ENCODE results near the gene DPP3. TPM values are rescaled to one million over a fixed set of nuclear protein-coding genes. Genes with fewer than 3 reads are reported as not detected.

DPP3 gene
- polyA plus RNA-seq, 1 donor from 2014 or later = 24.5 TPM

GRCh38 chr11:66489636-66490035, 9.4 kb downstream of the DPP3 start:
- no peak overlapping the region for H3K4me3 Mint-ChIP-seq
- H3K4me1 Mint-ChIP-seq = no peaks in the 10 kb centered on the region
- peaks cover 2% of the 10 kb centered on the region for H3K36me3 Mint-ChIP-seq
- H3K27me3 Mint-ChIP-seq = no peaks in the 10 kb centered on the region
- H3K27ac Mint-ChIP-seq = peak overlapping the region in 1 of 3 donors; percentile 19
- no peaks in the 10 kb centered on the region for H3K9me3 Mint-ChIP-seq

GRCh38 chr11:66491315-66491935, 11.2 kb downstream of the DPP3 start:
- no peak overlapping the region for H3K4me3 Mint-ChIP-seq
- peaks cover 4% of the 10 kb centered on the region for H3K36me3 Mint-ChIP-seq
- no peaks in the 10 kb centered on the region for H3K9me3 Mint-ChIP-seq
- no peaks in the 10 kb centered on the region for H3K27me3 Mint-ChIP-seq
- H3K4me1 Mint-ChIP-seq = no peaks in the 10 kb centered on the region
- no peak overlapping the region for H3K27ac Mint-ChIP-seq

- H3K4me1 Mint-ChIP-seq = no peaks in the 10 kb centered on the region
- H3K27me3 Mint-ChIP-seq = no peaks in the 10 kb centered on the region
- H3K9me3 Mint-ChIP-seq = no peaks in the 10 kb centered on the region
- peaks cover 4% of the 10 kb centered on the region for H3K36me3 Mint-ChIP-seq
- H3K4me3 Mint-ChIP-seq = no peak overlapping the region
- H3K27ac Mint-ChIP-seq = no peak overlapping the region
Observed at GRCh38 chr11:66492161-66492865, 12.1 kb downstream of the DPP3 start.

- Mint-ChIP-seq H3K4me3 (no peak overlapping the region), H3K36me3 (peaks cover 4% of the 10 kb centered on the region), H3K4me1 (no peaks in the 10 kb centered on the region), H3K27me3 (no peaks in the 10 kb centered on the region), H3K27ac (no peak overlapping the region), H3K9me3 (no peaks in the 10 kb centered on the region)
Observed at GRCh38 chr11:66493130-66493529, 12.9 kb downstream of the DPP3 start.

- Mint-ChIP-seq H3K36me3 (peaks cover 6% of the 10 kb centered on the region), H3K9me3 (no peaks in the 10 kb centered on the region), H3K27me3 (no peaks in the 10 kb centered on the region), H3K4me3 (no peak overlapping the region), H3K27ac (peak overlapping the region in 1 of 3 donors; percentile 80), H3K4me1 (no peaks in the 10 kb centered on the region)
Observed at GRCh38 chr11:66494458-66494857, 14.2 kb downstream of the DPP3 start.

- Mint-ChIP-seq H3K9me3 (no peaks in the 10 kb centered on the region), H3K36me3 (peaks cover 6% of the 10 kb centered on the region), H3K4me1 (no peaks in the 10 kb centered on the region), H3K27ac (peak overlapping the region in 1 of 3 donors; percentile 80), H3K27me3 (no peaks in the 10 kb centered on the region), H3K4me3 (no peak overlapping the region)
Observed at GRCh38 chr11:66494935-66495334, 14.7 kb downstream of the DPP3 start.

- H3K4me3 Mint-ChIP-seq = no peak overlapping the region
- peaks cover 6% of the 10 kb centered on the region for H3K36me3 Mint-ChIP-seq
- no peak overlapping the region for H3K27ac Mint-ChIP-seq
- H3K9me3 Mint-ChIP-seq = no peaks in the 10 kb centered on the region
- no peaks in the 10 kb centered on the region for H3K27me3 Mint-ChIP-seq
- H3K4me1 Mint-ChIP-seq = no peaks in the 10 kb centered on the region
Observed at GRCh38 chr11:66495401-66495854, 15.2 kb downstream of the DPP3 start.

- H3K4me1 Mint-ChIP-seq = no peaks in the 10 kb centered on the region
- peaks cover 8% of the 10 kb centered on the region for H3K36me3 Mint-ChIP-seq
- no peaks in the 10 kb centered on the region for H3K9me3 Mint-ChIP-seq
- no peak overlapping the region for H3K4me3 Mint-ChIP-seq
- no peaks in the 10 kb centered on the region for H3K27me3 Mint-ChIP-seq
- H3K27ac Mint-ChIP-seq = no peak overlapping the region
Observed at GRCh38 chr11:66497206-66497605, 17.0 kb downstream of the DPP3 start.

- Mint-ChIP-seq H3K27me3 (no peaks in the 10 kb centered on the region), H3K4me3 (no peak overlapping the region), H3K4me1 (no peaks in the 10 kb centered on the region), H3K36me3 (peaks cover 8% of the 10 kb centered on the region), H3K9me3 (no peaks in the 10 kb centered on the region), H3K27ac (no peak overlapping the region)
Observed at GRCh38 chr11:66498506-66498905, 18.3 kb downstream of the DPP3 start.

GRCh38 chr11:66505276-66505816, 25.1 kb downstream of the DPP3 start:
- H3K27me3 Mint-ChIP-seq = no peaks in the 10 kb centered on the region
- H3K4me3 Mint-ChIP-seq = no peak overlapping the region
- H3K36me3 Mint-ChIP-seq = peaks cover 13% of the 10 kb centered on the region
- no peaks in the 10 kb centered on the region for H3K9me3 Mint-ChIP-seq
- no peak overlapping the region for H3K27ac Mint-ChIP-seq
- peaks cover under 1 to 2% (median 1%) of the 10 kb centered on the region in 3 donors for H3K4me1 Mint-ChIP-seq

- Mint-ChIP-seq H3K27ac (no peak overlapping the region), H3K4me3 (no peak overlapping the region), H3K36me3 (peaks cover 9% of the 10 kb centered on the region), H3K27me3 (no peaks in the 10 kb centered on the region), H3K4me1 (peaks cover 7 to 15% (median 13%) of the 10 kb centered on the region in 3 donors), H3K9me3 (no peaks in the 10 kb centered on the region)
Observed at GRCh38 chr11:66509131-66509561, 28.9 kb downstream of the DPP3 start.

- peaks cover 7 to 15% (median 13%) of the 10 kb centered on the region in 3 donors for H3K4me1 Mint-ChIP-seq
- no peaks in the 10 kb centered on the region for H3K9me3 Mint-ChIP-seq
- peaks cover 10% of the 10 kb centered on the region for H3K36me3 Mint-ChIP-seq
- peak within 1 kb of the TSS; percentile 87 to 94 (median 90) for H3K4me3 Mint-ChIP-seq
- peak within 1 kb of the TSS; percentile 49 to 64 (median 63) for H3K27ac Mint-ChIP-seq
- no peaks in the 10 kb centered on the region for H3K27me3 Mint-ChIP-seq
Observed at GRCh38 chr11:66510271-66510989, 30.2 kb downstream of the DPP3 start, which contains the start of gene BBS1. BBS1 (plus strand) TSS chr11:66510635; CDS start chr11:66510660, 25 bp downstream.

GRCh38 chr11:66510990-66511339, 30.7 kb downstream of the DPP3 start:
- peak overlapping the region in 2 of 3 donors; percentile 31 to 49 for H3K27ac Mint-ChIP-seq
- no peaks in the 10 kb centered on the region for H3K9me3 Mint-ChIP-seq
- H3K4me3 Mint-ChIP-seq = peak overlapping the region; percentile 87 to 94 (median 90)
- H3K4me1 Mint-ChIP-seq = peaks cover 7 to 15% (median 13%) of the 10 kb centered on the region in 3 donors
- H3K27me3 Mint-ChIP-seq = no peaks in the 10 kb centered on the region
- peaks cover 6% of the 10 kb centered on the region for H3K36me3 Mint-ChIP-seq

GRCh38 chr11:66523611-66524010, 43.4 kb downstream of the DPP3 start:
- Mint-ChIP-seq H3K4me1 (no peaks in the 10 kb centered on the region), H3K27ac (peak overlapping the region in 1 of 3 donors; percentile 39), H3K27me3 (no peaks in the 10 kb centered on the region), H3K36me3 (peaks cover 3% of the 10 kb centered on the region), H3K9me3 (no peaks in the 10 kb centered on the region), H3K4me3 (no peak overlapping the region)
